H1 (cell line): ENCODE data around the gene ZNF280B. TPM values are rescaled to one million over a fixed set of nuclear protein-coding genes. Genes with fewer than 3 reads are reported as not detected.

Source experiments
- TAF7 ChIP-seq: optimal IDR thresholded peaks from 2 replicates; pipeline ENCODE3; 2011; ENCODE audit warnings: low read depth, mild to moderate bottlenecking, inconsistent platforms, low read length, moderate library complexity, borderline replicate concordance
- polyA plus RNA-seq, 7 experiments: library from polyadenylated mRNA; depleted of rRNA in 3 of 7; stranded (reverse) in 5 of 7; unstranded in 2 of 7; fragments of >200 nt in 5 of 7; fragments of 200-250 nt in 2 of 7; gene quantifications; 1 replicate in 5 of 7; 2 replicates in 1 of 7; 4 replicates in 1 of 7; pipeline versions ENCODE4 v1.2.1 to v1.2.3, GENCODE V29; 2011 to 2013; ENCODE audit warnings: missing spikeins in 2 of 7, mixed read lengths in 2 of 7
- total RNA-seq: library from RNA; stranded (reverse); fragmentation: NEBNext Ultra II Directional; extraction: Animal tissue kit (Norgen Biotek cat#: 25700); gene quantifications from 2 replicates; pipeline ENCODE4 v1.2.1, GENCODE V29; 2021

Gene ZNF280B
- total and polyA plus RNA-seq, 2 of the 8 experiments (the other 6 are each of a cell fraction or from before 2014, with no cell fraction given), result 4.8 to 11.7 TPM

- TF ChIP-seq TAF7, result no peak
Observed at GRCh38 chr22:22452996-22453686, 55.4 kb downstream of the ZNF280B start (continued).
